GM23338 (cell line): Measurements from ENCODE around the gene SLC8A1. TPM values are rescaled to one million over a fixed set of nuclear protein-coding genes. Genes with fewer than 3 reads are reported as not detected.

Source experiments
- ATAC-seq: fragments of 200-7000 bp; cut with Tn5 transposase; 3 replicates; pipeline ENCODE4 v1.9.1; 2020
- DNase-seq: peaks from one replicate; pipeline ENCODE4 v3.0.0-alpha.2; 2015; ENCODE audit warnings: low spot score
- H2AFZ ChIP-seq: fragments of 200-600 bp; sonication (generic); 2 replicates; pipeline ENCODE4 v1.8.0; 2016; ENCODE audit warnings: antibody characterized with exemption, mild to moderate bottlenecking, moderate library complexity
- H3F3A ChIP-seq: fragments of 200-600 bp; sonication (generic); replicated peaks from 2 replicates; pipeline ENCODE4 v1.8.0; 2017; ENCODE audit warnings: antibody characterized with exemption, mixed run types, low read depth
- H3K27ac ChIP-seq: fragments of 200-600 bp; sonication (generic); 2 replicates; pipeline ENCODE4 v1.6.1; 2016; ENCODE audit warnings: low read depth
- H3K27me3 ChIP-seq: fragments of 200-600 bp; sonication (generic); 2 replicates; pipeline ENCODE4 v1.8.0; 2016; ENCODE audit warnings: mild to moderate bottlenecking, mixed run types, moderate library complexity; ENCODE audit not compliant: insufficient read depth
- H3K36me3 ChIP-seq: fragments of 200-600 bp; sonication (generic); 2 replicates; pipeline ENCODE4 v1.8.0; 2016; ENCODE audit warnings: mild to moderate bottlenecking; ENCODE audit not compliant: insufficient read depth
- H3K4me1 ChIP-seq: fragments of 200-600 bp; sonication (generic); 2 replicates; pipeline ENCODE4 v1.8.0; 2016; ENCODE audit warnings: mild to moderate bottlenecking, moderate library complexity; ENCODE audit not compliant: insufficient read depth
- H3K4me2 ChIP-seq: fragments of 200-600 bp; sonication (generic); 2 replicates; pipeline ENCODE4 v1.7.1; 2017; ENCODE audit warnings: mixed run types
- H3K4me3 ChIP-seq: fragments of 200-600 bp; sonication (generic); 2 replicates; pipeline ENCODE4 v1.6.1; 2016; ENCODE audit warnings: mixed run types
- H3K79me2 ChIP-seq: fragments of 200-600 bp; sonication (generic); replicated peaks from 2 replicates; pipeline ENCODE4 v1.8.0; 2017; ENCODE audit warnings: mild to moderate bottlenecking; ENCODE audit not compliant: insufficient read depth
- H3K9me2 ChIP-seq: fragments of 200-600 bp; sonication (generic); 2 replicates; pipeline ENCODE4 v1.8.0; 2017; ENCODE audit not compliant: insufficient read depth
- H4K20me1 ChIP-seq: fragments of 200-600 bp; sonication (generic); replicated peaks from 2 replicates; pipeline ENCODE4 v1.8.0; 2017; ENCODE audit warnings: mild to moderate bottlenecking; ENCODE audit not compliant: insufficient read depth
- H3K27ac Mint-ChIP-seq: 2 replicates; pipeline ENCODE4 v1.8.0; 2020; ENCODE audit warnings: inconsistent platforms, mild to moderate bottlenecking, moderate library complexity, mixed read lengths
- H3K27me3 Mint-ChIP-seq: 3 replicates; pipeline ENCODE4 v1.8.0; 2022; ENCODE audit warnings: low read depth, mild to moderate bottlenecking, moderate library complexity, mixed read lengths, inconsistent platforms; ENCODE audit not compliant: insufficient read depth, poor library complexity
- H3K36me3 Mint-ChIP-seq: 3 replicates; pipeline ENCODE4 v1.8.0; 2021; ENCODE audit warnings: low read depth, mild to moderate bottlenecking, inconsistent platforms, moderate library complexity, mixed read lengths
- H3K4me1 Mint-ChIP-seq: 3 replicates; pipeline ENCODE4 v1.8.0; 2020; ENCODE audit warnings: mild to moderate bottlenecking, inconsistent platforms, mixed read lengths
- H3K4me3 Mint-ChIP-seq: 3 replicates; pipeline ENCODE4 v1.8.0; 2021; ENCODE audit warnings: moderate library complexity, mild to moderate bottlenecking, inconsistent platforms, mixed read lengths
- H3K9me3 Mint-ChIP-seq: 3 replicates; pipeline ENCODE4 v1.8.0; 2020; ENCODE audit warnings: moderate library complexity, mild to moderate bottlenecking, inconsistent platforms, mixed read lengths
- CREB1 ChIP-seq: fragments of 250-450 bp; sonication (Bioruptor Pico); IDR thresholded peaks from 2 replicates; pipeline ENCODE4 v1.5.0; 2020; ENCODE audit warnings: low read depth, mild to moderate bottlenecking, moderate library complexity
- EZH2 ChIP-seq: fragments of 200-600 bp; sonication (generic); IDR thresholded peaks from one replicate; pipeline ENCODE4 v1.8.0; 2017; ENCODE audit warnings: antibody characterized with exemption, mild to moderate bottlenecking, low read depth; ENCODE audit not compliant: unreplicated experiment
- POLR2AphosphoS5 ChIP-seq: IDR thresholded peaks from 2 replicates; pipeline ENCODE4 v1.6.1; 2016; ENCODE audit warnings: antibody characterized with exemption, low read depth
- STAT1 ChIP-seq: IDR thresholded peaks from one replicate; pipeline ENCODE4 v1.6.1; 2016; ENCODE audit warnings: antibody characterized with exemption; ENCODE audit not compliant: unreplicated experiment
- ZNF114 ChIP-seq: fragments of 250-450 bp; sonication (Bioruptor Pico); IDR thresholded peaks from 2 replicates; pipeline ENCODE4 v1.5.0; 2020; ENCODE audit warnings: mild to moderate bottlenecking, moderate library complexity
- ZNF331 ChIP-seq: fragments of 250-450 bp; sonication (Bioruptor Pico); IDR thresholded peaks from 2 replicates; pipeline ENCODE4 v1.5.0; 2020; ENCODE audit warnings: low read depth, mild to moderate bottlenecking, moderate library complexity
- polyA plus RNA-seq: library from polyadenylated mRNA; unstranded; fragments of >200 nt; fragmentation: Nextera tagmentation; extraction: Ambion mirVana; gene quantifications from 2 replicates; pipeline ENCODE4 v1.2.1, GENCODE V29; 2016
- total RNA-seq: library from RNA; depleted of rRNA; stranded (reverse); fragments of >200 nt; shearing (Covaris generic); gene quantifications from 2 replicates; pipeline ENCODE4 v1.2.3, GENCODE V29; 2014
- TF ChIP-seq, protein P1 (sequence below): IDR thresholded peaks from 2 replicates; pipeline ENCODE4 v1.6.1; 2016; ENCODE audit warnings: antibody characterized with exemption
- TF ChIP-seq, protein P2 (sequence below), 2 experiments: fragments of 200-600 bp in 1 of 2; sonication (generic) in 1 of 2; conservative IDR thresholded peaks; 2 replicates each; pipeline versions ENCODE4 v1.5.1 to v1.6.1; 2016 to 2017; ENCODE audit warnings: antibody characterized with exemption in 2 of 2, low read depth in 2 of 2, mild to moderate bottlenecking in 2 of 2, moderate library complexity in 1 of 2
- TF ChIP-seq, protein P3 (sequence below): IDR thresholded peaks from one replicate; pipeline ENCODE4 v1.6.1; 2018; ENCODE audit warnings: antibody characterized with exemption; ENCODE audit not compliant: unreplicated experiment

The SLC8A1 gene
- total and polyA plus RNA-seq, 2 experiments from 2014 or later, result 2.5 to 3.3 TPM

DNA sequence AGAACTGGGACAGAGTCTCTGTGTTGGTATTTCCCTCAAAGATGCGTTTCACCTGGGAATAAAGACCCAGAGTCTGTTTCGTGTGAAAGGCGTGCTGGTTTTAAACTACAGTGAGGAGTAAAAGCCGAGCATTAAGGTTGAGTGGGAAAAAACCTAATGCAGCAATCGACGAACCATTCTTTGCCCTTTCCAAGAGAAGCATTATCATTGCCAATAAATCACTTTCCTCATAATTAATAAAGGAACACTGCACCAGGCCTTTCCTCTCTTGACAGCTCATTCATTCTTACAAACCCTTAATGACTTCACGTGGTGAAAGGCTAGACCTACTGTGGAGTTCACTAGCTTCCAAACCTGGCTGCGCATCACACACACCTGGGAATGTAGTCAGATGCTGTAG is 896 bp upstream of the SLC8A1 start:
- TF ChIP-seq ZNF114, result no peak
- H3K4me3 Mint-ChIP-seq, result peak overlapping the region; percentile 77
- Histone ChIP-seq H3K4me2 (peak overlapping the region; percentile 93), H3K4me3 (peak overlapping the region; percentile 77), H3F3A (peaks cover 5% of the 10 kb centered on the region; the same call in 1 of the 2 replicates), H2AFZ (peak overlapping the region; percentile 90), H3K36me3 (no peaks in the 10 kb centered on the region), H3K9me2 (no peaks in the 10 kb centered on the region), H3K79me2 (no peaks in the 10 kb centered on the region), H3K4me1 (peaks cover 50% of the 10 kb centered on the region), H4K20me1 (no peaks in the 10 kb centered on the region), H3K27me3 (peaks cover 44% of the 10 kb centered on the region), H3K27ac (no peak overlapping the region)
- peak; percentile 37 for DNase-seq
- H3K27me3 Mint-ChIP-seq, result peaks cover 35% of the 10 kb centered on the region
- ATAC-seq, result peak; percentile 16
- H3K27ac Mint-ChIP-seq, result no peak overlapping the region
- no peaks in the 10 kb centered on the region; the same call in 2 of the 3 replicates for H3K9me3 Mint-ChIP-seq
- H3K4me1 Mint-ChIP-seq, result peaks cover 37% of the 10 kb centered on the region
- no peaks in the 10 kb centered on the region; the same call in 2 of the 3 replicates for H3K36me3 Mint-ChIP-seq

DNA sequence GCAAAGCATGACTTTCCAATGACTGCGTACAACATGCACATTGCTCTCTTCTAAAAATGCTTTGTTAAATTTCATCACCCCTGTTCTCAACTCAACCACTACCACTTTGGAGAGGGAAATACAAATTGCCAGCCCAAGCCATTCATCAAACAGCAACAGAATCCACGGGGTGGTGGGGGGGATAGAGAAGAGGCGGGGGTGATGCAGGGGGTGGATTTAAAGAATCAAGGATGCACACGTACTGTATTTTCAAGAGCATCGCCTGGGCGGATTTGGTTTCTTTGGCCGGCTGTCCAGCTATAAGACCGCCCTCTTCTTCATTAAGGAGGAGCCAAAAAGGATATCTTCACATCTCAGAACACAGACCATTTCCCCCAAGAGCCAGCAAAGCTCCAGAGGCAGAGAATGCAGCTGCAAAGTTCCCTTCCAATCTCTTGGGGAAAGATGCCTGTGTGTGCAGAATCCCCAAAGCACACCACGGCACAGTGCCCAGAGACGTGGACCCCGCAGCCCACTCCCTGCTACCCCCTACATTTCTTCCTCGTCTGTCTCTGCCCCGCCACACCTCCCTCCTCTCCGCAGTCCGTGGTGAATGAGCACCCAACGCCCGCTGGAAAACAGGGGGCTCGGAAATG is 977 bp downstream of the SLC8A1 start:
- Histone ChIP-seq H3K4me3 (peak overlapping the region; percentile 77), H3K4me1 (peaks cover 46% of the 10 kb centered on the region), H3K4me2 (peak overlapping the region; percentile 90), H3F3A (peaks cover 5% of the 10 kb centered on the region; the same call in 1 of the 2 replicates), H2AFZ (peak overlapping the region; percentile 98), H3K27me3 (peaks cover 44% of the 10 kb centered on the region), H3K79me2 (no peaks in the 10 kb centered on the region), H3K9me2 (no peaks in the 10 kb centered on the region), H3K27ac (no peak overlapping the region), H4K20me1 (no peaks in the 10 kb centered on the region), H3K36me3 (no peaks in the 10 kb centered on the region)
- ATAC-seq (peak; percentile 38), DNase-seq (peak; percentile 38)
- no peak overlapping the region for H3K27ac Mint-ChIP-seq
- H3K9me3 Mint-ChIP-seq, result no peaks in the 10 kb centered on the region; the same call in 2 of the 3 replicates
- H3K4me1 Mint-ChIP-seq, result peaks cover 37% of the 10 kb centered on the region
- TF ChIP-seq EZH2, result peak; percentile 31
- no peak for TF ChIP-seq ZNF331 (CRISPR knock-in tag)
- no peak for TF ChIP-seq ZNF114
- H3K27me3 Mint-ChIP-seq, result peaks cover 35% of the 10 kb centered on the region
- H3K4me3 Mint-ChIP-seq, result peak overlapping the region; percentile 92
- H3K36me3 Mint-ChIP-seq, result no peaks in the 10 kb centered on the region; the same call in 2 of the 3 replicates

DNA sequence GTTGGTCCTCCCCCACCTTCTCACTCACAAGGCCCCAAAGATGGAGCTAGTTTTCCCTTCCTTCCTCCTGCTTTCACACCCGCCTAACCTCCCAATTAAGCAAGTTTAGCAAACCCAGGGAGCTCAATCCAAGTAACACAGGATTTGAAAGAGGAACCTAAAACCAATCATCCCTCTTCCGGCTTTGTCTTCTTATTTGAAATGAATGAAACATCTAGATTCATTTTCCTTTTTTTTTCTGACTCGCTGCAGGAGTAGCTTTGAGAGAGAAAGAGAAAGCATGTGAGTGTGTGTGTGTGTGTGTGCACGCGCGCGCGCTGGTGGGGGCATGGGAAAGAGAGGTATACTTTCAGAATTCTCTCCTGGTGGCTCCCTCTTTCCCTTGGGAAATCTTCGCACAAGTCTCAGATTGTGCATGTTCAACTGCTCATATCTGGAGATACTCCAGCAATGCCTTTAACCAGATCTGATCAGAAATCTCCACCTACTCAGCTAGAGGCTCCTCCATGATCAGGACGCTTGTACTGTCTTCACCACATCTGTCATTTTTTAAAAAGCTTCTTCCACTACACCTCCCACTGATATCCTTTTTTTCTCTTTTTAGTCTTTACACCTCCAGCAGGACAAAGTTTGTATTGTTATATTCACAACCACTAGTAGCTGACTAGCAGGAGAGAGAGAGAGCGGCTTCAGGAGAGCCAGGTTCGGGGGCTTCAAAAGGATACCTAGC is 1.7 kb downstream of the SLC8A1 start:
- no peak for ATAC-seq
- no peak overlapping the region for H3K27ac Mint-ChIP-seq

More for the DNA sequence above, 1.7 kb downstream of the SLC8A1 start:
- peaks cover 35% of the 10 kb centered on the region for H3K4me1 Mint-ChIP-seq
- H3K9me3 Mint-ChIP-seq, result no peaks in the 10 kb centered on the region; the same call in 2 of the 3 replicates
- Histone ChIP-seq H3K4me3 (peak overlapping the region; percentile 77), H4K20me1 (no peaks in the 10 kb centered on the region), H3K36me3 (no peaks in the 10 kb centered on the region), H3K4me1 (peaks cover 44% of the 10 kb centered on the region), H3K79me2 (no peaks in the 10 kb centered on the region), H3K27ac (no peak overlapping the region), H3K4me2 (peak overlapping the region; percentile 90), H2AFZ (peak overlapping the region; percentile 98), H3K9me2 (no peaks in the 10 kb centered on the region), H3K27me3 (peaks cover 44% of the 10 kb centered on the region), H3F3A (peaks cover 5% of the 10 kb centered on the region; the same call in 1 of the 2 replicates)
- H3K4me3 Mint-ChIP-seq, result peak overlapping the region; percentile 92
- H3K36me3 Mint-ChIP-seq, result no peaks in the 10 kb centered on the region; the same call in 2 of the 3 replicates
- H3K27me3 Mint-ChIP-seq, result peaks cover 35% of the 10 kb centered on the region
- DNase-seq, result peak; percentile 20
- TF ChIP-seq CREB1 (CRISPR knock-in tag) (no peak), POLR2AphosphoS5 (no peak), STAT1 (no peak)
- TF ChIP-seq, protein P1, sequence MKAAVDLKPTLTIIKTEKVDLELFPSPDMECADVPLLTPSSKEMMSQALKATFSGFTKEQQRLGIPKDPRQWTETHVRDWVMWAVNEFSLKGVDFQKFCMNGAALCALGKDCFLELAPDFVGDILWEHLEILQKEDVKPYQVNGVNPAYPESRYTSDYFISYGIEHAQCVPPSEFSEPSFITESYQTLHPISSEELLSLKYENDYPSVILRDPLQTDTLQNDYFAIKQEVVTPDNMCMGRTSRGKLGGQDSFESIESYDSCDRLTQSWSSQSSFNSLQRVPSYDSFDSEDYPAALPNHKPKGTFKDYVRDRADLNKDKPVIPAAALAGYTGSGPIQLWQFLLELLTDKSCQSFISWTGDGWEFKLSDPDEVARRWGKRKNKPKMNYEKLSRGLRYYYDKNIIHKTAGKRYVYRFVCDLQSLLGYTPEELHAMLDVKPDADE, result no peak
- TF ChIP-seq, protein P2, sequence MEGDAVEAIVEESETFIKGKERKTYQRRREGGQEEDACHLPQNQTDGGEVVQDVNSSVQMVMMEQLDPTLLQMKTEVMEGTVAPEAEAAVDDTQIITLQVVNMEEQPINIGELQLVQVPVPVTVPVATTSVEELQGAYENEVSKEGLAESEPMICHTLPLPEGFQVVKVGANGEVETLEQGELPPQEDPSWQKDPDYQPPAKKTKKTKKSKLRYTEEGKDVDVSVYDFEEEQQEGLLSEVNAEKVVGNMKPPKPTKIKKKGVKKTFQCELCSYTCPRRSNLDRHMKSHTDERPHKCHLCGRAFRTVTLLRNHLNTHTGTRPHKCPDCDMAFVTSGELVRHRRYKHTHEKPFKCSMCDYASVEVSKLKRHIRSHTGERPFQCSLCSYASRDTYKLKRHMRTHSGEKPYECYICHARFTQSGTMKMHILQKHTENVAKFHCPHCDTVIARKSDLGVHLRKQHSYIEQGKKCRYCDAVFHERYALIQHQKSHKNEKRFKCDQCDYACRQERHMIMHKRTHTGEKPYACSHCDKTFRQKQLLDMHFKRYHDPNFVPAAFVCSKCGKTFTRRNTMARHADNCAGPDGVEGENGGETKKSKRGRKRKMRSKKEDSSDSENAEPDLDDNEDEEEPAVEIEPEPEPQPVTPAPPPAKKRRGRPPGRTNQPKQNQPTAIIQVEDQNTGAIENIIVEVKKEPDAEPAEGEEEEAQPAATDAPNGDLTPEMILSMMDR (conservative IDR thresholded peaks at IDR 0.05; ENCODE audit: low read depth in 2 of 2), result no peak
- TF ChIP-seq, protein P3, sequence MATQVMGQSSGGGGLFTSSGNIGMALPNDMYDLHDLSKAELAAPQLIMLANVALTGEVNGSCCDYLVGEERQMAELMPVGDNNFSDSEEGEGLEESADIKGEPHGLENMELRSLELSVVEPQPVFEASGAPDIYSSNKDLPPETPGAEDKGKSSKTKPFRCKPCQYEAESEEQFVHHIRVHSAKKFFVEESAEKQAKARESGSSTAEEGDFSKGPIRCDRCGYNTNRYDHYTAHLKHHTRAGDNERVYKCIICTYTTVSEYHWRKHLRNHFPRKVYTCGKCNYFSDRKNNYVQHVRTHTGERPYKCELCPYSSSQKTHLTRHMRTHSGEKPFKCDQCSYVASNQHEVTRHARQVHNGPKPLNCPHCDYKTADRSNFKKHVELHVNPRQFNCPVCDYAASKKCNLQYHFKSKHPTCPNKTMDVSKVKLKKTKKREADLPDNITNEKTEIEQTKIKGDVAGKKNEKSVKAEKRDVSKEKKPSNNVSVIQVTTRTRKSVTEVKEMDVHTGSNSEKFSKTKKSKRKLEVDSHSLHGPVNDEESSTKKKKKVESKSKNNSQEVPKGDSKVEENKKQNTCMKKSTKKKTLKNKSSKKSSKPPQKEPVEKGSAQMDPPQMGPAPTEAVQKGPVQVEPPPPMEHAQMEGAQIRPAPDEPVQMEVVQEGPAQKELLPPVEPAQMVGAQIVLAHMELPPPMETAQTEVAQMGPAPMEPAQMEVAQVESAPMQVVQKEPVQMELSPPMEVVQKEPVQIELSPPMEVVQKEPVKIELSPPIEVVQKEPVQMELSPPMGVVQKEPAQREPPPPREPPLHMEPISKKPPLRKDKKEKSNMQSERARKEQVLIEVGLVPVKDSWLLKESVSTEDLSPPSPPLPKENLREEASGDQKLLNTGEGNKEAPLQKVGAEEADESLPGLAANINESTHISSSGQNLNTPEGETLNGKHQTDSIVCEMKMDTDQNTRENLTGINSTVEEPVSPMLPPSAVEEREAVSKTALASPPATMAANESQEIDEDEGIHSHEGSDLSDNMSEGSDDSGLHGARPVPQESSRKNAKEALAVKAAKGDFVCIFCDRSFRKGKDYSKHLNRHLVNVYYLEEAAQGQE, result no peak
